PFSK-1 (cell line): ENCODE results near the gene ALX1.

Experiments used
- POLR2AphosphoS5 ChIP-seq: IDR thresholded peaks from 2 replicates; pipeline ENCODE4 v1.6.1; 2012; ENCODE audit warnings: low read depth, mild to moderate bottlenecking, control low read depth, low read length, moderate library complexity
- TAF1 ChIP-seq: IDR thresholded peaks from 2 replicates; pipeline ENCODE4 v1.6.1; 2012; ENCODE audit warnings: low read length, control low read depth, borderline replicate concordance; ENCODE audit not compliant: insufficient read depth

DNA sequence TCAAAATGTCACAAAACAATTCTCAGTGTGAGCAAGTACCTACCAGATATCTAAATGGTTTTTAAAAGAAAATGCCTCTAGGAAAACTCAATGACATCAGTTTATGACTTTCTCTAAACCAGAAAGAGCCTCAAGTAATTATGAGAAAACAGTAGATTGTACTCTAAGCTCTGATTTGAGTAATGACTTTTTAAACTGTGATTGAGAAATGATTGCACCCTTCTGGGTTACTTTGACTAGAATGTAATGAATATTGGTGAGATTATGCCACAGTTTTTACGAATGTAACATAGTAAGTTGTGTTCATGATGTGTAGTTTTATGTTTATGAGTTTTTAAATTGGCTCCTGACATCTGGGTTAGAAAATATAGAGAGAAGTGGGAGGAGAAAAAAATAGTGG lies 68.8 kb downstream of the ALX1 start:
- TF ChIP-seq POLR2AphosphoS5 (no peak), TAF1 (no peak)
